ENCODE data around the gene FLNB. TPM values are rescaled to one million over a fixed set of nuclear protein-coding genes. Genes with fewer than 3 reads are reported as not detected.

Gene FLNB
- total and polyA plus RNA-seq, 2 of the 8 experiments (the other 6 are each of a cell fraction or from before 2014, with no cell fraction given), result 72.3 to 118 TPM

DNA sequence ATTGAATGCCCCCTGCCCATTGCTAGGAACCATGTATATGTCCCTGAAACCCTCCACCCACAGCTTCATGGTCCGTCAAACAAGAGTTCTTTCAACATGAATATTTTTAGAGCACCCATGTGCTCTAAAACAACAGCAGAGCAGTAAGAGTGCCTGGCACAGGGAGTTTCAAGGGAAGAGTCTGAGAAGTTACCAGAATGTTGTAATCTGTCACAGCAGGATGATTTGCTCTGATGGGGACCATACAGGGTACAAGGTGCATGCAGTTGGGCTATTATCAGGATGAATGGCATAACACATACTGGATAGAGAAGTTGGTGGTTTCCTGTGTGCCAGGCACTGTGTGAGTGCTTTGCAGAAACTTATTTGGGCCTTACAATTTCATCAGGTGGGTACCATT, 27.8 kb upstream of the FLNB start (continued):
- TF ChIP-seq POU5F1 (IDR thresholded peaks at IDR 0.05; ENCODE audit: low read depth, low read length) (no peak), KDM1A (IDR thresholded peaks at IDR 0.05; ENCODE audit: borderline replicate concordance, low read length) (no peak), CTBP2 (IDR thresholded peaks at IDR 0.05; ENCODE audit: borderline replicate concordance, insufficient read depth, insufficient read length, low read length) (no peak), GTF2F1 (IDR thresholded peaks at IDR 0.05; ENCODE audit: borderline replicate concordance, low read depth, low read length) (no peak), SIX5 (IDR thresholded peaks at IDR 0.05; ENCODE audit: low read depth, low read length) (no peak)
